GM10266 (cell line): ENCODE measurements around the gene CIAO2A.

ENCODE experiments used
- DNase-seq: peaks from one replicate; pipeline ENCODE4 v3.0.0; 2012; ENCODE audit errors: extremely low spot score
- CTCF ChIP-seq: IDR thresholded peaks from 2 replicates; pipeline ENCODE4 v1.5.1; 2012; ENCODE audit warnings: mild to moderate bottlenecking, low read depth; ENCODE audit not compliant: control insufficient read depth, insufficient read depth; ENCODE audit errors: missing control alignments

Gene CIAO2A

DNA sequence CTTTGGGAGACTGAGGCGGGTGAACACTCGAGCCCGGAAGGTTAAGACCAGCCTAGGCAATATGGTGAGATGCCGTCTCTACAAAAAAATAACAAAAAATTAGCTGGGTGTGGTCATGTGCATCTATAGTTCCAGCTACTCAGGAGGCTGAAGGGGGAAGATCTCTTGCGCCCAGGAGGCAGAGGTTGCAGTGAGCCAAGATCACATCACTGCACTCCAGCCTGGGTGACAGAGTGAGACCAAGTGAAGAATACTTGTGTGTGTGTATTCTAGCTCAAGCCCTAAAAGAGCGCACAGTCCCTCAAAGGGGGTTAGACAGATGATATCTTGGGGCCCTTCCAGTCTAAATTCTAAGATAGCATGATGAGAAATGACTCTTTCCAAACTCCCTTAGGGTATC lies 71.1 kb downstream of the CIAO2A start:
- TF ChIP-seq CTCF: no peak
- no peak for DNase-seq
